Endothelial cell of umbilical vein (primary cell): ENCODE data around the gene PLSCR2.

ENCODE experiments used
- EZH2 ChIP-seq: IDR thresholded peaks from 2 replicates; pipeline ENCODE4 v1.6.1; 2012; ENCODE audit warnings: borderline replicate concordance, low read depth, mild to moderate bottlenecking, moderate library complexity, low read length, inconsistent platforms; ENCODE audit not compliant: severe bottlenecking
- GATA2 ChIP-seq: IDR thresholded peaks from 2 replicates; pipeline ENCODE4 v1.7.0; 2011; ENCODE audit warnings: low read depth, mild to moderate bottlenecking, moderate library complexity, mixed read lengths, low read length; ENCODE audit not compliant: insufficient read length, insufficient read depth
- JUN ChIP-seq: IDR thresholded peaks from 2 replicates; pipeline ENCODE4 v1.6.1; 2011; ENCODE audit warnings: borderline replicate concordance, low read depth; ENCODE audit not compliant: insufficient read length, insufficient read depth
- MYC ChIP-seq: IDR thresholded peaks from one replicate; pipeline ENCODE4 v1.6.1; 2011; ENCODE audit warnings: mild to moderate bottlenecking, low read depth, low read length
- POLR2A ChIP-seq: IDR thresholded peaks from 2 replicates; pipeline ENCODE4 v1.6.1; 2012; ENCODE audit warnings: low read depth, mild to moderate bottlenecking, control low read depth, low read length
- POLR2AphosphoS5 ChIP-seq: IDR thresholded peaks from 2 replicates; pipeline ENCODE4 v1.6.1; 2012; ENCODE audit warnings: low read depth, mild to moderate bottlenecking, control low read depth, low read length, moderate library complexity; ENCODE audit not compliant: insufficient read depth
- TF ChIP-seq, protein P1 (sequence below), 2 donors: IDR thresholded peaks; 1 replicate in 1 of 2; 2 replicates in 1 of 2; pipeline ENCODE4 v1.5.1; 2011; ENCODE audit warnings: low read length in 2 of 2, mild to moderate bottlenecking in 2 of 2, moderate library complexity in 2 of 2, control low read depth in 1 of 2, inconsistent platforms in 1 of 2, low read depth in 1 of 2; ENCODE audit not compliant: insufficient read depth in 1 of 2; ENCODE audit errors: extremely low read depth in 1 of 2

DNA sequence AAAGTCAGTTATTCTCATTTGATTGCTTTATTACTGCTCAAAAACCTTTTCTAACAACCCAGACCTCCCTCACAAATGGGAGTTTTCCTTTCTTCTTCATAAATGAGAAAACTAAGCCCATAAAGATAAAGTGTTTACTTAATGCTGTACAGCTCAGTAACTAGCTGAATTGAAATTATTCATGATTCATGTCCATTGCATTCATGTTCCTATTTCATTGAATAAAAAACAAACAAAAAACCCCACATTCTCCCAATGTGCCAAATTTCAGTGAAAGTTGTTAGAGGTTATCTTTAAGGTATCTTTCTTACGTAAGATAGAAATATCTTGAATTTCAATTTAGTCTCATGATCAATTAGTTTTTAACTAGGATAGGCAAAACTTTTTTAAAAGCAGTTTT, 2.8 kb downstream of the PLSCR2 start:
- TF ChIP-seq, protein P1, sequence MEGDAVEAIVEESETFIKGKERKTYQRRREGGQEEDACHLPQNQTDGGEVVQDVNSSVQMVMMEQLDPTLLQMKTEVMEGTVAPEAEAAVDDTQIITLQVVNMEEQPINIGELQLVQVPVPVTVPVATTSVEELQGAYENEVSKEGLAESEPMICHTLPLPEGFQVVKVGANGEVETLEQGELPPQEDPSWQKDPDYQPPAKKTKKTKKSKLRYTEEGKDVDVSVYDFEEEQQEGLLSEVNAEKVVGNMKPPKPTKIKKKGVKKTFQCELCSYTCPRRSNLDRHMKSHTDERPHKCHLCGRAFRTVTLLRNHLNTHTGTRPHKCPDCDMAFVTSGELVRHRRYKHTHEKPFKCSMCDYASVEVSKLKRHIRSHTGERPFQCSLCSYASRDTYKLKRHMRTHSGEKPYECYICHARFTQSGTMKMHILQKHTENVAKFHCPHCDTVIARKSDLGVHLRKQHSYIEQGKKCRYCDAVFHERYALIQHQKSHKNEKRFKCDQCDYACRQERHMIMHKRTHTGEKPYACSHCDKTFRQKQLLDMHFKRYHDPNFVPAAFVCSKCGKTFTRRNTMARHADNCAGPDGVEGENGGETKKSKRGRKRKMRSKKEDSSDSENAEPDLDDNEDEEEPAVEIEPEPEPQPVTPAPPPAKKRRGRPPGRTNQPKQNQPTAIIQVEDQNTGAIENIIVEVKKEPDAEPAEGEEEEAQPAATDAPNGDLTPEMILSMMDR (IDR thresholded peaks at IDR 0.05; ENCODE audit: extremely low read depth in 1 of 2, insufficient read depth in 1 of 2, low read depth in 1 of 2, low read length in 2 of 2) = no peak
- TF ChIP-seq POLR2A = no peak
- TF ChIP-seq MYC = no peak
- no peak for TF ChIP-seq POLR2AphosphoS5
- TF ChIP-seq EZH2 = no peak
- TF ChIP-seq GATA2 = no peak
- no peak for TF ChIP-seq JUN
